Measurements from ENCODE around the gene PXDN.

DNA sequence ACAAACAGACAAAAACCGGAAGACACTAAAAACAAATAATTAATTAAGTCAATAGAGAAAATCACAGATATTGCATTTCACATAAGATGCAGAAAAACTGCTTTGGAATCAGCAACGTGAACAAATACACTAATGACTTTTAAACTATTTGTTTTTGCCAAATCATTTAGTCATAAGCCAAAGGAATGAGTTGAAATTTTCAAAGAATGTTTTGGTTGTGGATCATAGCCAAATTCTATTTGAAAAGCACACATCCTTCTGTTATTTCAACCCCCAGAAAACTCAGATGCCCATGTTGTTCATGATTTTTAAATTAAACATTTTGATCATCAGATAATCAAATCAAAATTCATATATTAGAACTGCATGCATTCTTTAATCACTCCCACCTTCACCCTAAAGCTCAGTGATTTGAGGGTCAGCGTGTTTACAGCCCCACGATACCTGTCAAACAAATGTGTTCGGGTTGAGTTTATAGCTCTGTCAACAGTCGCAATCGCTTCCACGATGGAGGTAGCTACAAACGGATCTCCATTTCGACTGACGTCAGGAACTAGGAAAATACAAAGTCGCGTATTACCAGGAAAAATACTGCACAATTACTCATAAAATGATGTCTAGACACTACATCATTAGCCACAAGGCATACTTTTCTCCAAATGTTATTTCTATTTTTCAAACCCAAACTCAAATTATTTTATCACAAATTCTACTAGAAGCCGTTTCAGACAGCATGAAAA is 90.2 kb downstream of the PXDN start:
- TF ChIP-seq CTCF (conservative IDR thresholded peaks at IDR 0.05) (no peak), ZFX (IDR thresholded peaks at IDR 0.05) (no peak)

All from C4-2B (cell line).